Skin of body (tissue), 2 donors: Measurements from ENCODE around the gene PRSS50. TPM values are rescaled to one million over a fixed set of nuclear protein-coding genes. Genes with fewer than 3 reads are reported as not detected.
"Not testable (repeated sequence)": the region's sequence is repeated elsewhere in the genome, so short reads cannot be mapped to it uniquely, and the experiment has no call there.

ENCODE experiments used
- DNase-seq: peaks from one replicate; lab custom pipeline; 2025; lab: John Stamatoyannopoulos, UW
- total RNA-seq: library from RNA; depleted of rRNA; stranded (reverse); fragments of >200 nt; gene quantifications from one replicate; pipeline ENCODE4 v1.2.3, GENCODE V29; 2014

The PRSS50 gene
- total RNA-seq, 1 donor from 2014 or later = 0.89 TPM

- DNase-seq = no peak
Observed at GRCh38 chr3:46709157-46709654, 8.5 kb downstream of the PRSS50 start.

- DNase-seq = no peak
Observed at GRCh38 chr3:46708401-46709156, 9.1 kb downstream of the PRSS50 start.

- no peak for DNase-seq
Observed at GRCh38 chr3:46707601-46708011, 10.1 kb downstream of the PRSS50 start.

GRCh38 chr3:46706771-46707582 is 10.7 kb downstream of the PRSS50 start:
- DNase-seq = peak; percentile 42

GRCh38 chr3:46705751-46706552 is 11.7 kb downstream of the PRSS50 start:
- peak; percentile 64 for DNase-seq

- peak; percentile 85 for DNase-seq
Observed at GRCh38 chr3:46705022-46705530, 12.6 kb downstream of the PRSS50 start.

GRCh38 chr3:46704346-46704745 is 13.3 kb downstream of the PRSS50 start:
- DNase-seq = not testable (repeated sequence)

- DNase-seq = no peak
Observed at GRCh38 chr3:46703013-46703520, 14.6 kb downstream of the PRSS50 start.

- peak; percentile 34 for DNase-seq
Observed at GRCh38 chr3:46702246-46703012, 15.2 kb downstream of the PRSS50 start.

GRCh38 chr3:46701181-46701939 is 16.3 kb downstream of the PRSS50 start, which contains the start of gene TMIE:
TSS of gene TMIE (plus strand) at chr3:46701392. CDS start at chr3:46701488, 96 bp downstream.
- DNase-seq = no peak

- DNase-seq = no peak
Observed at GRCh38 chr3:46700772-46701171, 16.9 kb downstream of the PRSS50 start.

- DNase-seq = no peak
Observed at GRCh38 chr3:46699676-46700523, 17.8 kb downstream of the PRSS50 start.

- peak; percentile 34 for DNase-seq
Observed at GRCh38 chr3:46695962-46696894, 21.4 kb downstream of the PRSS50 start.

GRCh38 chr3:46695177-46695961 is 22.3 kb downstream of the PRSS50 start:
- peak; percentile 13 for DNase-seq

GRCh38 chr3:46694520-46694919 is 23.1 kb downstream of the PRSS50 start:
- DNase-seq = no peak

GRCh38 chr3:46693892-46694226 is 23.8 kb downstream of the PRSS50 start:
- no peak for DNase-seq
